Heart right ventricle (tissue), 16 donors: ENCODE measurements around the gene ADCY2. TPM values are rescaled to one million over a fixed set of nuclear protein-coding genes. Genes with fewer than 3 reads are reported as not detected.
A peak's percentile ranks its signal among the peaks of the same experiment; 100 is the strongest.
"Not testable (repeated sequence)": the region's sequence is repeated elsewhere in the genome, so short reads cannot be mapped to it uniquely, and the experiment has no call there.

Experiments used
- ATAC-seq, 8 donors: fragments of 200-7000 bp; cut with Tn5 transposase; one replicate each; pipeline ENCODE4 v1.9.1; 2020; ENCODE audit warnings: mild to moderate bottlenecking in 8 of 8, moderate library complexity in 8 of 8, moderate number of reproducible peaks in 1 of 8
- DNase-seq, 2 donors: peaks; one replicate each; pipeline ENCODE4 v3.0.0-alpha.2; 2020
- H3K27ac ChIP-seq, 10 donors: fragments of 200-600 bp; sonication (generic) in 2 of 10; one replicate each; pipeline versions ENCODE4 v1.5.0 to v1.8.0; 2020 to 2022; ENCODE audit warnings: mild to moderate bottlenecking in 3 of 10
- H3K27me3 ChIP-seq, 7 donors: fragments of 200-600 bp; one replicate each; pipeline ENCODE4 v1.8.0; 2021 to 2022; ENCODE audit warnings: mild to moderate bottlenecking in 2 of 7
- H3K36me3 ChIP-seq, 9 donors: fragments of 200-600 bp; sonication (generic) in 1 of 9; one replicate each; pipeline versions ENCODE4 v1.5.0 to v1.8.0; 2020 to 2022; ENCODE audit warnings: mild to moderate bottlenecking in 2 of 9
- H3K4me1 ChIP-seq, 9 donors: fragments of 200-600 bp; sonication (generic) in 1 of 9; one replicate each; pipeline versions ENCODE4 v1.5.0 to v1.8.0; 2020 to 2022; ENCODE audit warnings: mild to moderate bottlenecking in 4 of 9
- H3K4me3 ChIP-seq, 10 donors: fragments of 200-600 bp; sonication (generic) in 2 of 10; one replicate each; pipeline versions ENCODE4 v1.5.0 to v1.8.0; 2020 to 2022; ENCODE audit warnings: mild to moderate bottlenecking in 7 of 10, moderate library complexity in 2 of 10
- H3K9me3 ChIP-seq, 11 donors: fragments of 200-600 bp in 10 of 11; sonication (generic) in 2 of 11; one replicate each; pipeline versions ENCODE4 v1.5.0 to v1.8.0; 2013 to 2022; ENCODE audit warnings: mild to moderate bottlenecking in 2 of 11, control low read depth in 1 of 11, moderate library complexity in 1 of 11
- WGBS, 2 donors: extraction: QIAGEN DNeasy Blood & Tissue Kit; methylation state at CpG; one replicate each; pipeline ENCODE4 v1.1.7; 2013; ENCODE audit warnings: inconsistent platforms in 1 of 2; 5-methylcytosine and 5-hydroxymethylcytosine counted together
- intact Hi-C, 10 donors: fragments of 100-400 bp; cut with DNase I; formaldehyde crosslinking; loops; one replicate each; pipeline versions ENCODE4 v1.11.1 to v1.14.2; 2022
- polyA plus RNA-seq, 2 donors: library from polyadenylated mRNA; stranded (reverse); fragments of 200-250 nt; gene quantifications; one replicate each; pipeline ENCODE4 v1.2.3, GENCODE V29; 2013
- total RNA-seq, 10 donors: library from RNA; stranded (reverse); fragmentation: NEBNext Ultra II Directional in 3 of 10; extraction: Animal tissue kit (Norgen Biotek cat#: 25700) in 3 of 10; gene quantifications; one replicate each; pipeline versions ENCODE4 v1.2.1 to v1.2.4, GENCODE V29; 2021 to 2023
- TF ChIP-seq, protein P1 (sequence below), 9 donors: fragments of 200-600 bp; sonication (generic) in 2 of 9; IDR thresholded peaks; one replicate each; pipeline versions ENCODE4 v1.5.0 to v1.8.0; 2021 to 2022; ENCODE audit warnings: antibody characterized with exemption in 9 of 9, mild to moderate bottlenecking in 5 of 9, moderate library complexity in 1 of 9
- donor health status: Arrhythmogenic right ventricular cardiomyopathy.
- donor health status: ischemic (EF 13 %, LVEDD 7.1; RV severe dilation, severe dysfunction).
- donor health status: healthy with polysubstance abuse.
- donor health status: DM: no; HTN: yes; CAD: no.
- donor health status: DM: no; HTN: no; CAD: no.
- donor health status: ischemic (EF 25% LVEDD 6.9; RV normal size, moderate dysfunction).
- donor health status: ischemic (EF 25% LVEDD 5.7; RV mildly dilated, moderate dysfunction).
- donor health status: healthy.
- donor health status: DM: yes; HTN: yes; CAD: no.
- donor health status: Ischemic cardiomyopathy.
- donor health status: ischemic (EF 35%, LVEDD 5.7; RV mildly dilated, moderate dysfunction).
- donor health status: nonischemic (EF 11% LVEDD 7.7; RV severe dilation, severe dysfunction).
- donor health status: DM: yes; HTN: yes; CAD: no.
- donor health status: PGD.
- donor health status: ischemic (EF 29% LVEDD 5.4; RV normal size, mild dysfunction).
- donor health status: nonischemic (EF 23%, LVEDD 6.1; RV moderate dilation, normal function).

The ADCY2 gene
- total and polyA plus RNA-seq, 12 donors: 0.04 to 0.90 (median 0.17) TPM

DNA sequence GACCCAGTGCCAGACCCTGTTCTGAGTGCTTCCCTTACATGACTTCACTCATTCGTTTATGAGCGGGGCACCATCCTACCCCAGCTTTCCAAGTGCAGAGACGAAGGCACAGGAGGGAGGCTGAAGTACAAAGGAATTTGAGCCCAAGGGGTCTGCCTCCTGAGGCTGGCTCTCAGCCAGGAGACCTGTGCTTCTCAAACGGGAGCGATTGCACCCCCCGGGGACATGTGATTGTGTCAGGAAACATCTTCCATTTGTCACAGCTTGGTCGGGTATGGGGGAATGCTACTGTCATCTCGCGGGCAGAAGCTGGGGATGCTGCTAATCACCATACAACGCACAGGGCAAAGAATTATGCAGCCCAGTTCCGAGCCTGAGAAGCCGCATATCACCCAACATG, 23.9 kb downstream of the ADCY2 start:
- Histone ChIP-seq H3K27ac (no peak overlapping the region), H3K36me3 (no peaks in the 10 kb centered on the region), H3K27me3 (peaks cover 0 to 39% (median 13%) of the 10 kb centered on the region in 7 donors), H3K4me1 (no peaks in the 10 kb centered on the region), H3K9me3 (no peaks in the 10 kb centered on the region), H3K4me3 (no peak overlapping the region)
- DNase-seq (no peak), ATAC-seq (peak in 1 of 8 donors; percentile 17)
- WGBS, 2 donors: 19 to 22% methylated on average over 12 of the region's 12 CpGs
- intact Hi-C loops: no loop called here
- TF ChIP-seq, protein P1, sequence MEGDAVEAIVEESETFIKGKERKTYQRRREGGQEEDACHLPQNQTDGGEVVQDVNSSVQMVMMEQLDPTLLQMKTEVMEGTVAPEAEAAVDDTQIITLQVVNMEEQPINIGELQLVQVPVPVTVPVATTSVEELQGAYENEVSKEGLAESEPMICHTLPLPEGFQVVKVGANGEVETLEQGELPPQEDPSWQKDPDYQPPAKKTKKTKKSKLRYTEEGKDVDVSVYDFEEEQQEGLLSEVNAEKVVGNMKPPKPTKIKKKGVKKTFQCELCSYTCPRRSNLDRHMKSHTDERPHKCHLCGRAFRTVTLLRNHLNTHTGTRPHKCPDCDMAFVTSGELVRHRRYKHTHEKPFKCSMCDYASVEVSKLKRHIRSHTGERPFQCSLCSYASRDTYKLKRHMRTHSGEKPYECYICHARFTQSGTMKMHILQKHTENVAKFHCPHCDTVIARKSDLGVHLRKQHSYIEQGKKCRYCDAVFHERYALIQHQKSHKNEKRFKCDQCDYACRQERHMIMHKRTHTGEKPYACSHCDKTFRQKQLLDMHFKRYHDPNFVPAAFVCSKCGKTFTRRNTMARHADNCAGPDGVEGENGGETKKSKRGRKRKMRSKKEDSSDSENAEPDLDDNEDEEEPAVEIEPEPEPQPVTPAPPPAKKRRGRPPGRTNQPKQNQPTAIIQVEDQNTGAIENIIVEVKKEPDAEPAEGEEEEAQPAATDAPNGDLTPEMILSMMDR (IDR thresholded peaks at IDR 0.05): no peak

DNA sequence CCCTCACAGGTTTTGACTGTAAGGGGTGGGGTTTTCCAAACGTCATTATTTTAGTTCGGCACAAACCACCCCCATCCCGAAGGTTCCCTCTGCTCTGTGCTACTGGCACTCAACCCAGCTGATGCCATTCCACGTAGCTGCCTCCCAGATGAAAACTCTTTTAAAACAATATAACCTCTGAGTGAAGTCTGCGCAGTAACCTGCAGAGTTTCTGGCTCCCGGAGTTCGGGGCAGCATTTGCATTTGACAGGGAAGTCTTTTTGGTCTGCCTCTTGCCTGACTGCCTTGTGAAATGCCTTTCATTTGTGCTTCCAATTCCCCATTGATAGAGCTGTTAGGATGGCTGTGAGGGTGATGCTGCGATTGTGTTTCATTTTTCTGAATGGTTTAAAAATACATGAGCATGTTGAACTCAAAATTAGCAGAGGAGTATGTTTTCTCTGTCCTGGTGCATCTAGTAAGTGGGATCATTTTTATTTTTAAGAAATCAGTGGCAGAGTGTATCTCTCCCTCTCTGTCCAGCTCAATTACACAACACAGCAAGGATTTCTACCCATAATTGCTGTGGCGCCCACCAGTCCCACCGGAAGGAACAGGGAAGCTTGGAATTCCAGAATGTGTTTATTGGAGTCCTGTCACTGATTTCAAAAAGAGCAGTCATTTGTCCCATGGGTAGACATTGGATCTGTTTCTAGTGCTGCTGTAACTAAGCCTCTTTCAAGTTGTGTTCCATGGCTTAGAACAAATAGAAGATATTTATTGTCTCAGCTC, 24.8 kb downstream of the ADCY2 start:
- TF ChIP-seq, protein P1 (IDR thresholded peaks at IDR 0.05): no peak
- no peak for DNase-seq
- no peak for ATAC-seq
- no peaks in the 10 kb centered on the region for H3K9me3 ChIP-seq
- H3K4me1 ChIP-seq: no peaks in the 10 kb centered on the region
- WGBS, 2 donors: 9 to 14% methylated on average over 10 of the region's 10 CpGs
- H3K27ac ChIP-seq: no peak overlapping the region
- no peak overlapping the region for H3K4me3 ChIP-seq
- peaks cover 0 to 42% (median 13%) of the 10 kb centered on the region in 7 donors for H3K27me3 ChIP-seq
- intact Hi-C loops: no loop called here
- H3K36me3 ChIP-seq: no peaks in the 10 kb centered on the region

DNA sequence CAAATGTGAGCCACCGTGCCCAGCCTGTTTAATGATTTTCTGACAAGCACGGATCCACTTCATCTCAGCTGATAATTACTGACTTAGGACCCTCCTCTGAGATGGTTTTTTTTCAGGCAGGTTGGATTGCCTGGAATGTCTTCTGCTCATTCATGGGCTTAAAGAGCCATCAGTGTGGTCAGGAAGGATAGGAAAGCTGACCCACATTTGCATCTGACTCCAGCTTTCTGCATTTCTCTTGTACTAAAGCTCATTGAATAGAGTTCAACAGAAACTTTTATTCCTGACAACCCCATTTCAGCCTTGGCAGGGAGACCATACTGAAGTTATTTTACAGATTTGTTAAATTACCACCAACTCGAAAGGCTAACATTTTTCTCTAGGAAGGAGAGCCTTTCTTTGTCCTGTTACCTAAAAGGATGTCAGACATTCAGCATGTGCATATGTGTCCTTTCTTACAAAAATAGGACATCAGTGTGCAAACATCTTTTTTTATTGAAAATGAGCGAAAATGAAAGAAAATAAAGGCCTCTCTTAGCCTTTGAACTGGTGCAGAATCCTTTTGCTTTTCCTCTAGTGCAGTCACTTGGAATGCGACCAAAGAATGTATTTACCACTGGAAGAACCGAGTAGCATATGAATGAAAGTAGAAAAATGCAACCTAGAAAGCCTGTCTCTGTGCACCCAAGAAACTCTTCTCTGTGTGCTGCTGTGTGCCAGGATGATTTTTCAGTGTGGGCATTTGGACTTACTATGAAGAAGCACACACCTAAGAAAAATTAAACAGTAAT, 26.6 kb downstream of the ADCY2 start:
- intact Hi-C loops: no loop called here
- 54% methylated on average over 6 of the region's 6 CpGs for WGBS, 2 donors
- Histone ChIP-seq H3K9me3 (no peaks in the 10 kb centered on the region), H3K4me1 (no peaks in the 10 kb centered on the region), H3K36me3 (no peaks in the 10 kb centered on the region), H3K27me3 (peaks cover 0 to 45% (median 13%) of the 10 kb centered on the region in 7 donors), H3K27ac (no peak overlapping the region), H3K4me3 (no peak overlapping the region)
- TF ChIP-seq, protein P1 (IDR thresholded peaks at IDR 0.05): no peak
- ATAC-seq: no peak
- DNase-seq: no peak

DNA sequence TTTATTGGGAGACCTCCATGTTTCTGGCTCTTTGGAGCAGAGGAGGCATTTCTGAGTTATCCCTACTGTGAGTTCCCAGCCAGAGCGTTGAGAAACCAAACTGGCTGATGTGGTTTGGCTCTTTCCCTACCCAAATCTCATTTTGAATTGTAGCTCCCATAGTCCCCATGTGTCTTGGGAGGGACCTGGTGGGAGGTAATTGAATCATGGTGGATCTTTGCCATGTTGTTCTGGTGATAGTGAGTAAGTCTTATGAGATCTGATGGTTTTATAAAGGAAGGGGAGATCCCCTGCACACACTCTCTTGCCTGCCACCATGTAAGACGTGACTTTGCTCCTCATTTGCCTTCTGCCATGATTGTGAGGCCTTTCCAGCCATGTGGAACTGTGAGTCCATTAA, 27.3 kb downstream of the ADCY2 start:
- H3K4me1 ChIP-seq, H3K27ac ChIP-seq, DNase-seq, intact Hi-C loops, ATAC-seq, H3K36me3 ChIP-seq, H3K9me3 ChIP-seq, H3K4me3 ChIP-seq: not testable (repeated sequence)
- WGBS, 2 donors: 77% methylated on average over 2 of the region's 2 CpGs
- H3K27me3 ChIP-seq: peaks cover 0 to 48% (median 13%) of the 10 kb centered on the region in 7 donors
